GM23248 (cell line): ENCODE results near the gene NAIF1.

Experiments used
- EZH2 ChIP-seq: fragments of 200-600 bp; sonication (generic); IDR thresholded peaks from 2 replicates; pipeline ENCODE4 v1.6.1; 2018; ENCODE audit warnings: antibody characterized with exemption, mild to moderate bottlenecking; ENCODE audit not compliant: insufficient read depth, poor library complexity, severe bottlenecking
- EZH2phosphoT487 ChIP-seq: fragments of 200-600 bp; sonication (generic); IDR thresholded peaks from 2 replicates; pipeline ENCODE4 v1.6.1; 2018; ENCODE audit warnings: antibody characterized with exemption, moderate library complexity, mild to moderate bottlenecking, low read depth; ENCODE audit not compliant: insufficient read depth

DNA sequence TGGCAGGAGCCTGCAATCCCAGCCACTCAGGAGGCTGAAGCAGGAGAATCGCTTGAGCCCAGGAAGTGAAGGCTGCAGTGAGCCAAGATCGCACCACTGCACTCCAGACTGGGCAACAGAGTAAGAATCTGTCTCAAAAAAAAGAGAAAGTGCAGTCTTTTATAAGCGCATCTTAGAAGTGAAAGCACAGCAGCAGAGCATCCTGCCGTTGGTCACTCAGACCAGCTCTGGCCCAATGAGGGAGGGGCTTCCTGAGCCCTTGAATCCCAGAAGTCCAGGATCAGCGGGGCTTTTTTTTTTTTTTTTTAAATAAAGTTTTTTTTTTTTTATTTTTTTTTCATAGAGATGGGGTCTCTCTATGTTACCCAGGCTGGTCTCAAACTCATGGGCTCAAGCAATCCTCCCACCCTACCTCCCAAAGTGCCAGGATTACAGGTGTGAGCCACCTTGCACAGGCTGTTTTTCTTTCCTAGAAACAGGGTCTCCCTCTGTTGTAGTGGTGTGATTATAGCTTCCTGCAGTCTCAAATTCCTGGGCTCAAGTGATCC lies 42.3 kb downstream of the NAIF1 start:
- TF ChIP-seq EZH2 (no peak), EZH2phosphoT487 (no peak)
